Dermis microvascular lymphatic vessel endothelial cell (primary cell): ENCODE data around the gene GDPD4. TPM values are rescaled to one million over a fixed set of nuclear protein-coding genes. Genes with fewer than 3 reads are reported as not detected.
A peak's percentile ranks its signal among the peaks of the same experiment; 100 is the strongest.

Source experiments
- DNase-seq, 2 donors: peaks; one replicate each; pipeline versions ENCODE4 v3.0.0 to v3.0.0-alpha.2; 2010; ENCODE audit warnings: low read depth in 2 of 2
- total RNA-seq: library from RNA; depleted of rRNA; stranded (reverse); fragments of >200 nt; gene quantifications from 2 replicates; pipeline ENCODE4 v1.2.1, GENCODE V29; 2014

The GDPD4 gene
- total RNA-seq, 1 donor from 2014 or later: not detected

DNA sequence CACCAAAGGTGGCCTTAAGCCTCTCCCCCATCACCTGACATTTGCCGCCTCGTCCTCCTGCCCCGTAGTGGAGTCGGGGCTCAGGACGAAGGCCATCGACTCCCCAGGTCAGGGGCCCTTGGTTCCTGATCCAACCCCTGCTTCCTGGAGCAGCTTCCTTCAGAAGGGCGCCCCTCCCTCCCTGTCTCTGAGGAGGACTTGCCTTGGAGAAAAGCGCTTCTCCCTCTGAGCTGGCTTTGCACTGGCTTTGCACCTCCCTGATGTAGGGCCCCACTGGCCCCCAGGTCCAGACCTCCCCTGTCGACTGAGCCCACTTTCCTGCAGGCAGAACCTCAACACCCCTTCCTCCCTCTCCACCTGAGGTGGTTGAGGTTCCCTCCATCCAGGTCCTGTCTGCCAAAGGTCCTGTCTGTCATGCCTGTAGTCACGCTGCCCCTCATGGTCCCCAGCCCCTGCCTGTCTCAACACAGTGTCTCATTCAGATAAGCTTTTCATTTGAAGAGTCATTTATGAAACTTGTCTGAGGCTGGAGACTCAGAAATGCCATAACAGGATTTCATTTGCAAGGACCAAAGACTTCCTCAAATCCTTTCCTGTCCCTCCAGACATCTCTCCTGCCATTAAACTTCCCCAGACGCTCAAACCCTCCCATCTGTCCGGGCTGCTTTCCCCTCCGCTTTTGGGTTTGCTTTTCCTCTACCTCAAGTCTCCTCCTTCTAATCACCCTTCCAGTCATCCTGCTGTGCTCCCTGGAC is 95.0 kb downstream of the GDPD4 start:
- DNase-seq: no peak

DNA sequence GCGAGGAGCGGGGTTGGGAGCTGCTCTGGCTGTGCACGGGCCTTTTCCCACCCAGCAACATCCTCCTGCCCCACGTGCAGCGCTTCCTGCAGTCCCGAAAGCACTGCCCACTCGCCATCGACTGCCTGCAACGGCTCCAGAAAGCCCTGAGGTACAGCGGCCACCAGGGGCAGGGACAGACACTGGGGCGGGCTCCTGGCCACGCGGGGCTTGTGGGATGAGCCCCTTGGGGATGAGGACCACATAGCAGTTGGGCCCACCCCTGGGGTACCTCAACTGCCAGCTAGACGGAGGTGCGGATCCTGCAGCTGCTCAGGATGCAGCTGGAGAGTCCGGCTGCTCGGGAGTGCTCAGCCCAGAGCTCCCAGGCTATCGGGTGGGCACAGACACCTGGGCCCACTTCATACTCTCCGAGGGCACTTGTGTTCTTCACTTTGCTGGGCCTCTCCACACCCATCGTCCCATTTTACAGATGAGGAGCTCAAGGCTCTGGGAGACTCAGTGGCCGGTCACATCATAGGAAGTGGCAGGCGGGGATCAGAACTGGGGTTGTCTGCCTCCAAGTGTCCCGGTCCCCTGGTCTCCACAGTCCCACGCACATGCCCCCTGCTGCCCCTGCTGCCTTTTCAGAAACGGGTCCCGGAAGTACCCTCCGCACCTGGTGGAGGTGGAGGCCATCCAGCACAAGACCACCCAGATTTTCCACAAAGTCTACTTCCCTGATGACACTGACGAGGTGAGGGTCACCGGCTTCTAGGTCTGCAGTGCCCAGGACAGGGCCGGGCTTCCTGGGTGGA is 95.8 kb downstream of the GDPD4 start:
- no peak for DNase-seq

DNA sequence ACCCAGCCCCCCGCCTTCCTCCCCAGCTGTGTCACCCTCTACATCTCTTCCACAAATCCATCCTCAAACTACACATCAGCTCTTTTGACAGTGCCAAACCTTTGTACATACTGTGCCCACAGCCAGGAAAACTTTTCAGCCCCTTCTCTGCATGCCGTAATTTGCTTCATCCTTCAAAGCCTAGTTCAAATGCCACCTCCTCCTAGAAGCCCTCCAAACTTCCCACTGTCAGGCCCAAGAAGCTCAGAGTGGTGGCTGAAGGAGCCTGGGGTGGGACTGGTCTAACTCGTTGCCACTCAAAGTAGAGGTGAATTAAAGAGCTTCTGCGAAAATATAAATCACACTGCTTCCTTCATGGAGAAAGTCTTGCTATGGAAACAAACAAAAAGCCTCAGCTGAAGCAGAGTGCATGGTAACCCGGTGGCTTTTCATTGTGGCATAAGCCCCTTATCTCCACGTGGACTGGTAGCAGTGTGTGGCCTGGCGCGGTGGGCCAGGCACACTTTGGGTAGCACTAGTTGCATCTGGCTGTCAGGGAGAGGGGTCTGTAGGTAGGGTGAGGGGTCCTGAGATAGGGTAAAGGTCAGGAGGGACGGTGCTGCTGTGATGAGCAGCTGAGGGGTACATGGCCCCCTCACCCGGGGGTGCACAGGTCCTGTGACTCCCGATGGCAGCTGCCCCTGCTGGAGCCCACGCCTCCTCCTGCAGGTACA is 96.6 kb downstream of the GDPD4 start:
- DNase-seq: no peak

DNA sequence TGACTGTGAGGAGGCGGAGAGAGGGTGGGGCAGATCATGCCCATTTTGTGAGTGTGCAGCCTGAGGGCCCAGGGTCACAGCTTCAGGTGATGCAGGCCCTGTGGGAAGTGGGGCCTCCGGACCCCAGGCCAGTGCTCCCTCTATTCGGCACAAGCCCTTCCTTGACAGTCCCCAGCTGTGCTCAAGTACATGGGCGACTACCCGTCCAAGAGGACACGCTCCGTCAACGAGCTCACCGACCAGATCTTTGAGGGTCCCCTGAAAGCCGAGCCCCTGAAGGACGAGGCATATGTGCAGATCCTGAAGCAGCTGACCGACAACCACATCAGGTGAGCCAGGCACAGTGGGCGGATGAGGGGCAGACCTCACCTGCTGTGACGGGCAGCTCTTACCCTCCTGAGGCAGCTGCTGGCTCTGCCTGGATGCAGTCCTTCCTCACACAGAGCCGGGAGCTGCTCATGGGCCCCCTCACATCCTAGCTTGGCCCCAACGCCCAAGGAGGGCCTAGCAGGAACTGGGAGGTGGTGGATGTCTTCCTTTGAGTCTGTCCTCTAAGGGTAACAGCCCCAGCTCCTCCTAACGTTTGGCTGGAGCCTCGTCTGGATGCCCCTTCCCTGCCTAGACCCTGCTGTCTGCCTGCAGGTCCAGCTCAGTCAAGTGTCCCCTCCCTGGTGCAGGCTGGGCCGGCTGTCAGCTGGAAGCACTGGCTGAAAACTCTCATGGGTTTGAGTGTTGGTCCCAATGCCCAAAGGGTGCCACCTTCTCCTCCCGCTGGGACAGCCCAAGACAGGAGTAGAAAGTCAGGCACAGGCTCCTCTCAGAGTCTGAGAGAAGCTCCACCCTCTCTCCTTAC is 97.4 kb downstream of the GDPD4 start:
- no peak for DNase-seq

DNA sequence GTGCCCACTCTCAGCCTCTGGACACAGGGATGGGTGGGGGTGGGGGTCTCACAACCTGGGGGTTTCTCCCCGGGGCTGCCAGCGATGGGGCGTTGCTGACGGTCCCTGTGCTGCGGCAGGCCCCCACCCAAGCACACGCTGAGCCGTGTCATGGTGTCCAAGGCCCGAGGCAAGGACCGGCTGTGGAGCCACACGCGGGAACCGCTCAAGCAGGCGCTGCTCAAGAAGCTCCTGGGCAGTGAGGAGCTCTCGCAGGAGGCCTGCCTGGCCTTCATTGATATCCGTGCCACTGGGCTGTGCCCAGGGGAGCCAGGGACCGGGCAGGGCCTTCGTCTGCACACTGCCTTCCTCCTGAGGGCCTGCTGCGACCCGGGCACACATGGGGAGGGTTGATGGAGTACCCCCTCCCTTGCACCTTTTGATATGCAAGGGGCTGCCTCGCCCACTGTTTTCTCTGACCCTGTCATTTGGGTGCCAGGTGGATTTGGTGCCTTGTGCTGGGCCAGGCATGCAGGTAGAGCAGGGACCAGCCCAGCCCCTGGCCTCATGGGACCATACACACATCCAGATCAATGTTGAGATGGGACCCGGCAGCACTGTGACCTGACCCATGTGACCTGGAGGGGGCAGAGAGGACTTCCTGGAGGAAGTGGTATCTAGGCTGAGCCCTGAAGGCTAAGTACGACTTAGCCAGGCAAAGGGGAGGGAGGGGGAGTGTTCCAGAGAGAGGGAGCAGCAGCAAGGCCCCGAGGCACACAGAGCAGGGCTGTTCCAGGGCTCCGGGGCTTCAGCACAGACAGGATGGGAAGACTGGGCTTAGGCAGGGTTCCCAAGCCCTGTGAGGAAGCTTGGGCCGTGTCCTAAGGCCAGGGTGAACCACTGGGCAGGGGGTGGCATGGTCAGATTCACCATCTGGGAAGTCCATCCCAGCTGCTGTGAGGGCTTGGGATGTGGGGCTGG is 98.3 kb downstream of the GDPD4 start:
- no peak for DNase-seq

DNA sequence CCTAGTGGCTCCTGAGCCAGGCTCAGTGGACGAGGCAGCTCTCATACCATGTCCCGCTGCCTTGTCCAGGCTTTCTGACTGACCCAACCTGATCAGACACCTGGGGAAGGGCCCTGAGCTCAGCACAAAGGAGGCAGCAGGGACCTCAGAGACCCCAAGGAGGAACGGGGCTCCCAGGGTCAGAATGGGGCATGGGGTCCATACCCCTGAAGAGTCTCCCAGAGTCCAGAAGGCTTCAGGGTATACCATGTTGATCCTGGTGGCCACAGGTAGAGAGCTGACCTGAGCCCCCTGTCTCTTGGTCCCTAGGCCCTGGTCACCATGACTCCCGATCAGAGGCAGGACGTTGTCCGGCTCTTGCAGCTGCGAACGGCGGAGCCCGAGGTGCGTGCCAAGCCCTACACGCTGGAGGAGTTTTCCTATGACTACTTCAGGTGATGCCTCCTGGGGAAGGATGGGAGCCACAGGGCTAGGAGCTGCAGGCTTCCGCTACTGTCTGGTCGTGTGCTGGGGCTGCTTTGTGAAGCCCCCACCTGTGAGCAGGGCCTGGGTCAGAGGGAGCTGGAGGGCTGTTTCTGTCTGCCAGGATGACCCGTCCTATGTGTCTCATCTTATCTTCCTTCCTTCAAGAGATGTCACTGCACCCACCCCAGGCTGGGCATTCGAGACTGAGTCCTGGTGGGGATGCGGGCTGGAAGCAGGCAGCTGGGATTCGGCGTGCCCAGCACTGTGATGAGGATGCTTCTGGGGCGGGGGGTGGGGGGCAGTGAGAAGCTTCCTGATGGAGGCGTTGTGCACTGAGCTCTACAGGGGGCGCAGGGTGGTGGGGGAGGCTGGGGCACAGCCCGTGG is 99.3 kb downstream of the GDPD4 start:
- no peak for DNase-seq

DNA sequence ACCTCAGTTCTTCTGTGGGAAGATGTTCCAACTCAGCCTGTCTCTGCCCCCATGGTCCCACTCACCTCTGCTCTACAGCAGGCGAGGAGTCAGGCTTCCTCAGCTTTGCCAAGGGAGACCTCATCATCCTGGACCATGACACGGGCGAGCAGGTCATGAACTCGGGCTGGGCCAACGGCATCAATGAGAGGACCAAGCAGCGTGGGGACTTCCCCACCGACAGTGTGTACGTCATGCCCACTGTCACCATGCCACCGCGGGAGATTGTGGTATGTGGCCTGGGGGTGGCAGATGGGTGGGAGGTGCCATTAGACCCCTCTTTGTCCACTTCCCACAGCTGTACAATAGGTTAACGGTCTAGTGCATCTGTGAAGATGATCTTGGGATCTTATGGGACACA is 100.1 kb downstream of the GDPD4 start:
- no peak for DNase-seq

DNA sequence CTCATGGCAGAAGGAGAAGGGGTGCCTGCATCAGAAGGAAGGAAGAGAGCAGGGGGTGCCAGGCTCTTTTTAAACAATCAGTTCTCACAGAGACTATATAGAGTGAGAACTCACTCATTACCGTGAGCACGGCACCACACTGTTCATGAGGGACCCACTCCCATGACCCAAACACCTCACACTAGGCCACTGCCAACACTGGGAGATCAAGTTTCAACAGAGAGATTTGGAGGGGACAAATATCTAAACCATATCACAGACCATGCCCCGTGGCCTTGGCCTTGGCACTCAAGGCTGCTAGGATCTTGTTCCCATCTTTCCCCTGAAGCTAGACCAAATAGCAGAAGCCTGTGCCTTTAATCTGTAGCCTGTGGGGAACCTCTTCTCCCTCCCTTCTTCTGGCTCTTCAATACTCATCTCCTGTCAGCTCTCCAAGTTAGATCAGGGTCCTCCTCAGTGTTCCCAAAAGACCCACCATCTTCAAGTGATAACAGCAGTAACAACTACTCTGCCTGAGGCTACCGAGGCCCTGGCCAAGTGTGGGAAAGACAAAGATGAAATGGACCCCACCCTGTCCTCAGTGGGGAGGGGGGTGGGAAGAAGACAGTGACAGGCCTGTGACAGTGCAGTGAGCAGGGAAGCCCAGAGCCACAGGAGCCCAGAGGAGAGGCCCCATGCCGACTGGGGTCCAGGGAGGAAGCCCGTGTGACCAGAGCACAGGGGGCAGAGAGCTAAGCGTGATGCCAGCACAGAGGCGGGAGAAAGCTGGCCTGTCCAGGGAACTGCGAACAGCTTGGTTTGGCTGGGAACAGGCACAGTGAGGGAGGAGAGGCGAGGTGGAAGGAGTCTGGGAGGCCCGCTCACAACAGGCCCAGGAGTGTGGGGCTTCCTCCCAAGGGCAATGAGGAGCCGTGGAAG is 100.9 kb downstream of the GDPD4 start:
- DNase-seq: no peak

DNA sequence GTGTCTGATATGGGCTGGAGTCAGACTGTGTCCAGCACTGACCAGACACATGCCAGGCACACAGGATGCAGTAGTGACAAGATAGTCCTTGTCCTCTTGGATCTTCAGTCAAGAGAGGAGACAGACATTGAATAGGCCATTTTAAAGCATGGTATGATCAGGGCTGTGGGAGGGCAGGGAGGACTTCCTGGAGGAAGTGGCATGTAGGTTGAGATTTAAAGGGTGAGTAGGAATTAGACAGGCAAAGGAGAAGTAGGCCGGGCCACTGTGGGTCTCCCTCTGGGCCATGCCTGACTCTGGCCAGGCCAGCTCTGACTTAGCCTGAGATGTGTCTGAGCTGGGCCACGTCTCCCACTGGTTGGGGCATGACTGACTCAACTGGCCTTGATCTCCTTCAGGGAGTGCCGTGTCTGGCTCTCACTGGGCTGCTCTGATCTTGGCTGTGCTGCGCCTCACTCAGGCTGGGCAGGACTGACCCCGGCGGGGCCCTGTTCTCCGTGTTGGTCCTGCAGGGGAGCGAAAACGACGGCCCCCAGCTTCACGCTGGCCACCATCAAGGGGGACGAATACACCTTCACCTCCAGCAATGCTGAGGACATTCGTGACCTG is 102.2 kb downstream of the GDPD4 start:
- no peak for DNase-seq

DNA sequence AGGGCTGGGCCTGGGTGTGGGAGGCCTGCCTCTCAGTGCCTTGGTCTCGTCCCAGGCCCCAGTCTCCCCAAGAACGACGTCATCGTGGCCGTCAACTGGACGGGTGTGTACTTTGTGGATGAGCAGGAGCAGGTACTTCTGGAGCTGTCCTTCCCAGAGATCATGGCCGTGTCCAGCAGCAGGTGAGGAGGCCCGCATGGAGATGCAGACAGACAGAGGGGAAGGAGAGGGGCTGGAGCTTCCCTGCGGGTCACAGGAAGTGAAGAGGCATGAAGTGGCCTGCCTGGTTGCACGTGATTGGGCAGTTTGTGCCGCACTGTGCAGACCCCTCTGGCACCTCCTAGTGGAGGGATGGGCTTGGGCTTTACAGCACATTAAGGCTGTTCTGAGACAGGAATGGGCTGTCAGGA is 103.0 kb downstream of the GDPD4 start:
- peak in 1 of 2 donors; percentile 22 for DNase-seq

DNA sequence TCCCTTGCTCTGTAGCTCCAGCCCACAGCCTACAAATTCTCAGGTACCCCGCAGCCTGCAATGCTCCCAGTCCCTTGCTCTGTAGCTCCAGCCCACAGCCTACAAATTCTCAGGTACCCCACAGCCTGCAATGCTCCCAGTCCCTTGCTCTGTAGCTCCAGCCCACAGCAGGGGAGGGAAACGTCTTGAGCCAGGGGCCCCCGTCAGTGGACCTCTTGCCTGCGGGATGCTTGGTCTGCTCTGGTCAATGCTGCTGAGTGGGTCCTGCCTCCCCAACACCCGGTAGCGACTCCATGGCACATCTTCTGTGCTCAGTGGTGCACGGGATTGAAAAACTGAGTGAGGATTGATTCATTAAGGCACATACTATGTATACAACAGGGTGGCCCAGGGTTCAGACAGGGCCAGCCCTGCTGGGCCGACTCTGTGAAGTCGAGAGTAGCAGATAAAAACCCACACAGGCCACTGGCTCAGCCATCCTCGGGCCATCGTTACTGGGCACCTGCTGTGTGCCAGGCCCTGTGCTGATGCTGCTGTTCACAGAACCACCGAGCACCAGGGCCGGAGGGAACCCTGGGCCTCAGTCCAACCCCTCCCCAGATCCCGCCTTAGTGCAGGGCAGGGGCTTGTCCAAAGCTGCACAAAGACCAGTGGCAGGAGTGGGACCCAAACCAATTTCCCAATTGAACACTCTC is 103.7 kb downstream of the GDPD4 start:
- no peak for DNase-seq

DNA sequence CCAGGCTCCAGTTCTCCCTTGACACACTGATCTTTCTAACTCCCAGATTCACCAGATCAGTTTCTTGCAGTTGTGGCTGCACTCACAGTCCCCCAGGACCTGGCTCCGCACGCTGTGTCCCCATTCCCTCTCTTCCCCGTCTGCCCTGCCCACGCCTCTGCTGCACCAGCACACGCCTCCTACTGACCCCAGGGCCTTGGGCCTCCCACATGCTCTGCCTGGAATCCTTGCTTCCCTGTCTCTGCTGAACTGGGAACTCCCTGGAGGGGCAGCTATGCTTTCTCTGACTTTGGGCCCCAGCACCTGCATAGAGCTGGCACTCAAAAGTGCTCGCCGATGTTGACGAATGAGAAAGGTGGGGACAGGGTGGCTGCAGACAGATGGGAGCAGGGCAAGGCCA is 104.5 kb downstream of the GDPD4 start:
- DNase-seq: no peak

DNA sequence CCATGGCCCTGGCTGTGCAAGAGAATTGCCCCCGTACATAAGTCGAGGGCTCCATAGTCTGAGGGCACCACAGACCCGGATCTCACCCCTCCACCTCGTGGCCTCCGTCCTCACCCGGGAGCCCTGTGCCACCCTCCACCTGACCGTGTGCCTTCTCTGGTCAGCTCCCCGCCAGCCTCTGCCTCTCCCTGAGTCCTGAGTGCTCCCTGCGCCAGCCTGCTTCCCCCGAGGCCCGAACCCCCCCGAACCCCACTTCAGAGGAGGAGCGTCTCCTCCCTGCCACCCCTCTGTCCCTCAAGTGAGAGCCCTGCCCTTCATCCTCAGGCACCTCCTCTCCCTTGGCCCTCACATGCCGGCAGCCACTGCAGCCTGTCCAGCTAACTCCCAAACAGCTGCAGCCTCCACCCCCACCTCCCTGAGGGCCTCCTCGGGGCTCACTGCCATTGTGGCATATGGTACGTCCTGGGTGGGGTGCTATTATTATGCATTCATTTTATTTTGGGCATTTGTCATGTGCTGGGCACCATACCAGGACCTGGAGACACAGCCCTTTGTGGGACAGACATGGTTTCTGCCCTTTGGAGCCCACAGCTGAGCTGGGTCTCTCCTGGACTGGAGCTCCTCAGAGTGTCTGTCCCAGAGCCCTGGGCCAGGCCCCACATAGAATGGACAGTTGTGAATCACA is 106.3 kb downstream of the GDPD4 start:
- no peak for DNase-seq

DNA sequence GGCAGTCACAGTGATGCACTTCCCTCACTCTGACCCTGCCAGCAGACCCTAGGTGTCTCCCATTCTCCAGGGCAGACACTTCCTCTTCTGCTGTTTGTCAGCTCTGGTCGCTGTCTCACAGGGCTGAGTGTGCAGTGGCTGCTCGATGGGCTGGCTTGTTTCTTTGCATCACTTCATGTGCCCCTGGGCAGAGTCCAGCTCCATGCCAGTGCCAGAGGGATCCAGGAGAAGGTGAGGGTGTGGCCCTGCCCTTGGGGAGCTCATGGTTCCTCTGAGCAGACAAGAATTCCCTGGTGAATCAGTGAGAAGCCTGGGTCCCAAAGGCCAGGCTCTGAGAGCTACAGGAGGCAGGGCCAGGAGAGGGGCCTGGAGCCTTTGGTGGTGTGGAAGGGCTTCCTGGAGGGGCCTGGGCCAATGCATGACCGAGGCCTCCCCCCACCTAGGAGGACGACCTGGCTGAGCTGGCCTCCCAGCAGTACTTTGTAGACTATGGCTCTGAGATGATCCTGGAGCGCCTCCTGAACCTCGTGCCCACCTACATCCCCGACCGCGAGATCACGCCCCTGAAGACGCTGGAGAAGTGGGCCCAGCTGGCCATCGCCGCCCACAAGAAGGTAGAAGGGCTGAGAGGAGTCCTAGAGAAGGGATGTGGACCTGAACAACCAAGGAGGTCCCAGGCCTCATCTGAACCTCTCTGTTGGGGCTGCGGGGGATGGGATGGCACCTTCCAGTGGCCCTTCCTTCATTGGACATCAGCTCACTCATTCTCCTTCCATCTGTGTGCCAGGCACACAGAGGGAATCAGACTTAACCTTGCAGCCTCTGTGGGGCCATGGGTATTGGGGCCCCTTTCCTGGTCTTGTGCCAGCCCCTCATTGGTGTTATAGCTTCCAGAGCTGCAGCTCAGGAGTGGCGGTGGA is 107.3 kb downstream of the GDPD4 start:
- DNase-seq: no peak

DNA sequence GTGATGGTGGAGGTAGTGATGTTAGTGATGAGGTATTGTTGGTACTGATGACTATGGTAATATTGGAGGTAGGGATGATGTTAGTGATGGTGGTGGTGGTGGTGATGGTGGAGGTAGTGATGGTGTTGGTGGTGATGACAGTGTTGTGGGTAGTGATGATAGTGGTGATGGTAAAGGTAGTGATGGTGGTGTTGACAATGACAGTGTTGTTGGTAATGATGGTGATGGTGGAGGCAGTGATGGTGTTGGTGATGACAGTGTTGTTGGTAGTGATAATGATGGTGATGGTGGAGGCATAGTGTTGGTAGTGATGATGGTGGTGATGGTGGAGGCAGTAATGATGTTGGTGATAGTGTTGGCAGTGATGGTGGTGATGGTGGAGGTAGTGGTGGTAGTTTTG is 108.3 kb downstream of the GDPD4 start:
- no peak for DNase-seq
